ENCODE measurements around the gene SSPN. TPM values are rescaled to one million over a fixed set of nuclear protein-coding genes. Genes with fewer than 3 reads are reported as not detected.
"Not testable (repeated sequence)": the region's sequence is repeated elsewhere in the genome, so short reads cannot be mapped to it uniquely, and the experiment has no call there.

Gene SSPN
- total RNA-seq, 1 donor from 2014 or later, result 42.9 TPM

DNA sequence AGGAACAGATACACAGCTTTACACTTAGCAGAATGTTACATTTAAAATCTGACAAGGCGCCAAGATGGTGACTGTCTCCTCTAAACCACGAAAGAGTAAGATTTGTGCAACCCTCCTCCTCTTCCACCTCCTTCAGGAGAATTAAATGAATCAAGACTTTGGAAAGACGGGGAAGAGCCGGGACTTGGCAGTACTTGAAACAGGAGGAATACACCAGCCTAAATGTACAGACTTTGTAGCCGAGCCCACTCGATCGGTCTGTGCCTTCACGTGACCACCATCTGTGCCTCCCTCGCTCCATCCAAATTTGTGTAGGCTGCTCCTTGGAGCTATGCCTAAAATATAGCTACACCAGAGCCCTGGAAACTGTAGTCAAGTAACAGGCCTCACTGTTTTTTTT, 38.3 kb downstream of the SSPN start:
- no peak overlapping the region for H3K4me3 Mint-ChIP-seq (ENCODE audit: unreplicated experiment)
- DNase-seq (ENCODE audit: low spot score), result no peak
- H3K27me3 Mint-ChIP-seq (ENCODE audit: low read depth), result no peaks in the 10 kb centered on the region
- no peak overlapping the region for H3K27ac Mint-ChIP-seq (ENCODE audit: unreplicated experiment)
- H3K36me3 Mint-ChIP-seq (ENCODE audit: low read depth), result peaks cover 5% of the 10 kb centered on the region
- H3K4me1 Mint-ChIP-seq (ENCODE audit: low read depth), result peaks cover 3% of the 10 kb centered on the region
- TF ChIP-seq, protein P1, sequence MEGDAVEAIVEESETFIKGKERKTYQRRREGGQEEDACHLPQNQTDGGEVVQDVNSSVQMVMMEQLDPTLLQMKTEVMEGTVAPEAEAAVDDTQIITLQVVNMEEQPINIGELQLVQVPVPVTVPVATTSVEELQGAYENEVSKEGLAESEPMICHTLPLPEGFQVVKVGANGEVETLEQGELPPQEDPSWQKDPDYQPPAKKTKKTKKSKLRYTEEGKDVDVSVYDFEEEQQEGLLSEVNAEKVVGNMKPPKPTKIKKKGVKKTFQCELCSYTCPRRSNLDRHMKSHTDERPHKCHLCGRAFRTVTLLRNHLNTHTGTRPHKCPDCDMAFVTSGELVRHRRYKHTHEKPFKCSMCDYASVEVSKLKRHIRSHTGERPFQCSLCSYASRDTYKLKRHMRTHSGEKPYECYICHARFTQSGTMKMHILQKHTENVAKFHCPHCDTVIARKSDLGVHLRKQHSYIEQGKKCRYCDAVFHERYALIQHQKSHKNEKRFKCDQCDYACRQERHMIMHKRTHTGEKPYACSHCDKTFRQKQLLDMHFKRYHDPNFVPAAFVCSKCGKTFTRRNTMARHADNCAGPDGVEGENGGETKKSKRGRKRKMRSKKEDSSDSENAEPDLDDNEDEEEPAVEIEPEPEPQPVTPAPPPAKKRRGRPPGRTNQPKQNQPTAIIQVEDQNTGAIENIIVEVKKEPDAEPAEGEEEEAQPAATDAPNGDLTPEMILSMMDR (IDR thresholded peaks at IDR 0.05), result no peak
- H3K9me3 Mint-ChIP-seq (ENCODE audit: low read depth), result no peaks in the 10 kb centered on the region

DNA sequence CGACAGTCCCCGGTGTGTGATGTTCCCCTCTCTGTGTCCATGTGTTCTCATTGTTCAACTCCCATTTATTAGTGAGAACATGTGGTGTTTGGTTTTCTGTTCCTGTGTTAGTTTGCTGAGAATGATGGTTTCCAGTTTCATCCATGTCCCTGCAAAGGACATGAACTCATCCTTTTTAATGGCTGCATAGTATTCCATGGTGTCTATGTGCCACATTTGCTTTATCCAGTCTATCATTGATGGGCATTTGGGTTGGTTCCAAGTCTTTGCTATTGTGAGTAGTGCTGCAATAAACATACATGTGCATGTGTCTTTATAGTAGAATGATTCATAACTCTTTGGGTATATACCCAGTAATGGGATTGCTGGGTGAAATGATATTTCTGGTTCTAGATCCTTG, 40.1 kb downstream of the SSPN start:
- not testable (repeated sequence) for H3K27ac Mint-ChIP-seq (ENCODE audit: unreplicated experiment); DNase-seq (ENCODE audit: low spot score); H3K36me3 Mint-ChIP-seq (ENCODE audit: low read depth); H3K4me3 Mint-ChIP-seq (ENCODE audit: unreplicated experiment); H3K27me3 Mint-ChIP-seq (ENCODE audit: low read depth); H3K9me3 Mint-ChIP-seq (ENCODE audit: low read depth)
- H3K4me1 Mint-ChIP-seq (ENCODE audit: low read depth), result peaks cover 12% of the 10 kb centered on the region

DNA sequence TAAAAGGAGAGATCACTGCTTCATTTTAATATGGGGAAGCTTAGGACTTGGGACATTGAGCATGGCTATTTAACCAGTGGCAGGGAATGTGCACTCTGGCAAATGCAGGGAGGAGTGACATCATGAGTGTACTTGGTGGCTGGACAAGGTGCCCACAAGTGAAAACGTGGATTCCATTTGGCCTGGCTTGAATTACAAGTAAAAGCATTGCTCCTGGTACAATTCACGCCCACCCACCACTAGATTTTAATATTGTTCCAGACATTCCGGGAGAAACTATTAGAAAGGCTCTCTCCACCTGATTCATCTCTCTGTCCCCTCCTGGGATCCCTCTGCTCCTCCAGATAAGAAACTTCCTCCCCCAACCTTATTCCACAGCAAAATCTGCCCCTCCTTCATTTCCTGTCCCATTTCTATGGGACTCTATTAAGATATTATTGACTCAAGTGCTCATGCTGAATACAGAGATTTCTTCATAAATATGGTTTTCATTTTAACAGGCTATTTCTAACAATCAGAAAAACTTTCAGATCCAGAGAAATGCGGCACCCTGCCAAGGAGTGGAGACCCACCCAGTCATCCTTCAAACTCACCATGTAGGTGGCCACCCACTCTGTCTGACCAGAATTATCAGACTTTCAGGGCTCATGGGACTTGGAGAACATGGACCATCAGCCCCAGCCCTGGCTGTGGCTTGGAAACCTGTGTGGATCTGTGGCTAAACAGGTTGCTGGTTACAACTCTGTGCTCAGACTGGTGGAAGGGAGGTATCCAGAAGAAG, 43.2 kb downstream of the SSPN start:
- no peak overlapping the region for H3K27ac Mint-ChIP-seq (ENCODE audit: unreplicated experiment)
- peaks cover 2% of the 10 kb centered on the region for H3K36me3 Mint-ChIP-seq (ENCODE audit: low read depth)
- H3K4me1 Mint-ChIP-seq (ENCODE audit: low read depth), result peaks cover 12% of the 10 kb centered on the region
- DNase-seq (ENCODE audit: low spot score), result no peak
- H3K9me3 Mint-ChIP-seq (ENCODE audit: low read depth), result no peaks in the 10 kb centered on the region
- H3K27me3 Mint-ChIP-seq (ENCODE audit: low read depth), result no peaks in the 10 kb centered on the region
- H3K4me3 Mint-ChIP-seq (ENCODE audit: unreplicated experiment), result no peak overlapping the region
- TF ChIP-seq, protein P1 (IDR thresholded peaks at IDR 0.05), result no peak

- Mint-ChIP-seq H3K4me1 (ENCODE audit: low read depth) (peaks cover 12% of the 10 kb centered on the region), H3K27ac (ENCODE audit: unreplicated experiment) (no peak overlapping the region), H3K27me3 (ENCODE audit: low read depth) (no peaks in the 10 kb centered on the region), H3K4me3 (ENCODE audit: unreplicated experiment) (no peak overlapping the region), H3K36me3 (ENCODE audit: low read depth) (peaks cover 2% of the 10 kb centered on the region), H3K9me3 (ENCODE audit: low read depth) (no peaks in the 10 kb centered on the region)
- DNase-seq (ENCODE audit: low spot score), result no peak
- TF ChIP-seq, protein P1 (IDR thresholded peaks at IDR 0.05), result no peak
Measured at GRCh38 chr12:26239122-26239851, 43.9 kb downstream of the SSPN start.

DNA sequence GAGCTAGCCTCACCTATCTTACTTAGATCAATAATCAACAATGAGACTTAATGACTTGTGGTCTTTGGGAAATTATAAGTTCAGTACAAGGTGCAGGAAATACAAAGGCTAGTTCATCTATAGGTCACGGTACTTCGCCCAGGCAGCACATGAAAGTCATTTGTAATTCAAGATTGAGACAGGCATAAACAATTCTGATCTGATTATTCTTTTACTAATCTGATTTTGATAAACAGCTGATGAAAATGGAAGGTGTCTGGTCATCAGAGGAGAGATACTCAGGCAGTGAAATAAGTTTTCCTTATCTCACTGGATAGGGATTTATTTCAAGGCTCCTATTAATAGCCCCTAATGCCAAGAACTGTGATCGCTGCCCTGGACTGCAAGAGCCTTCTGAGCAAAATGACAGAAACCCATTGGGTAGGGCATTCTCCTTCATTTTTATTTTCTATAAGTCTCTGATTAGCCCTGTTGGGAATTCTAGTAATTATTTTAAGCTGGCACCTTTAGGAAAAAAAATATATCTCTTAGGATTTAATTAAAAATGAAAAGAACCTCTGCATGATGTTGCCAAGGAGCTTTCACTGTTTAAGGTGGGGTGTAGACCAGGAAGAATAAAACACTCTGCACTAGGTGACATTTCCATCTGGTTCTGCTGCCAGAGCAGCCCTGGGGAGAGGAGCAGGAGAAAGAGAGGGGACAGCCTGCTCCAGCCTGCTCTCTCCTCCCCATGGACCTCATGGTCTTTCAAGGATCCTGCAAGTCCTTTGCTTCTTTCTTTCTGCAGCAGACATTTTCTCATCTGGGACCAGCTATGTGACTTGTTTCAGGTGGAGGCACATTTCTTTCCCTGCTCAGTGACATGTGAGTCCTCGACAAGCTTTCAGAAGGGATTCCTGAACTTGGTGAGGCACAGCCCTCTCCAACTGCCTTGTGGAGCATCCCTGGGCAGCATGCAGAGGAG, 44.8 kb downstream of the SSPN start:
- DNase-seq (ENCODE audit: low spot score), result no peak
- Mint-ChIP-seq H3K4me3 (ENCODE audit: unreplicated experiment) (no peak overlapping the region), H3K27ac (ENCODE audit: unreplicated experiment) (no peak overlapping the region), H3K27me3 (ENCODE audit: low read depth) (no peaks in the 10 kb centered on the region), H3K36me3 (ENCODE audit: low read depth) (peaks cover 2% of the 10 kb centered on the region), H3K4me1 (ENCODE audit: low read depth) (peaks cover 12% of the 10 kb centered on the region), H3K9me3 (ENCODE audit: low read depth) (no peaks in the 10 kb centered on the region)
- TF ChIP-seq, protein P1 (IDR thresholded peaks at IDR 0.05), result no peak
